Thyroid gland (tissue), 4 donors: ENCODE data around the gene NUBPL. TPM values are rescaled to one million over a fixed set of nuclear protein-coding genes. Genes with fewer than 3 reads are reported as not detected.
"Not testable (repeated sequence)": the region's sequence is repeated elsewhere in the genome, so short reads cannot be mapped to it uniquely, and the experiment has no call there.

ENCODE experiments used
- DNase-seq, 2 donors: peaks; one replicate each; pipeline ENCODE4 v3.0.0-alpha.2; 2019
- H3K27ac ChIP-seq, 3 donors: fragments of 200-600 bp; sonication (generic); 1 replicate in 2 of 3; 2 replicates in 1 of 3; pipeline ENCODE4 v1.5.1; 2016 to 2019; ENCODE audit warnings: mild to moderate bottlenecking in 1 of 3, moderate library complexity in 1 of 3
- H3K27me3 ChIP-seq: fragments of 200-600 bp; sonication (generic); one replicate; pipeline ENCODE4 v1.5.1; 2019
- H3K36me3 ChIP-seq, 2 donors: fragments of 200-600 bp; sonication (generic); one replicate each; pipeline ENCODE4 v1.5.1; 2016 to 2019
- H3K4me1 ChIP-seq, 2 donors: fragments of 200-600 bp; sonication (generic); one replicate each; pipeline ENCODE4 v1.5.1; 2017 to 2019
- H3K4me3 ChIP-seq, 3 donors: fragments of 200-600 bp; sonication (generic); replicated peaks in 1 of 3; 1 replicate in 2 of 3; 2 replicates in 1 of 3; pipeline ENCODE4 v1.5.1; 2016; ENCODE audit warnings: mild to moderate bottlenecking in 1 of 3
- H3K9me3 ChIP-seq: fragments of 200-600 bp; sonication (generic); one replicate; pipeline ENCODE4 v1.5.1; 2017
- CTCF ChIP-seq, 6 experiments: fragments of 200-600 bp in 3 of 6; fragments of 450-650 bp in 3 of 6; sonication (generic) in 3 of 6; IDR thresholded peaks; one replicate each; pipeline ENCODE4 v1.5.1; 2016 to 2019; ENCODE audit warnings: antibody characterized with exemption in 6 of 6, mild to moderate bottlenecking in 2 of 6, inconsistent platforms in 1 of 6, moderate library complexity in 1 of 6
- POLR2A ChIP-seq, 2 donors: fragments of 450-650 bp; IDR thresholded peaks; one replicate each; pipeline ENCODE4 v1.6.1; 2017; ENCODE audit warnings: antibody characterized with exemption in 2 of 2, mild to moderate bottlenecking in 2 of 2, moderate library complexity in 1 of 2
- WGBS, 2 donors: methylation state at CpG; one replicate each; pipeline ENCODE4 v1.1.5; 2017; 5-methylcytosine and 5-hydroxymethylcytosine counted together
- intact Hi-C: fragments of 100-400 bp; cut with DNase I; formaldehyde crosslinking; loops from one replicate; pipeline ENCODE4 v1.15.1; 2023
- total RNA-seq, 4 donors: library from RNA; depleted of rRNA; stranded (reverse); fragments of >200 nt; gene quantifications; one replicate each; pipeline ENCODE4 v1.2.3, GENCODE V29; 2016

The NUBPL gene
- total RNA-seq, 4 donors from 2014 or later, result 12.0 to 27.1 (median 14.2) TPM

- H3K27ac ChIP-seq, result no peak overlapping the region
- intact Hi-C loops, result no loop called here
- no peaks in the 10 kb centered on the region for H3K4me1 ChIP-seq
- no peaks in the 10 kb centered on the region for H3K36me3 ChIP-seq
- no peak overlapping the region for H3K4me3 ChIP-seq
- no peak for DNase-seq
- H3K27me3 ChIP-seq, result no peaks in the 10 kb centered on the region
- 90 to 98% methylated on average over 6 of the region's 6 CpGs for WGBS, 2 donors
- TF ChIP-seq CTCF (IDR thresholded peaks at IDR 0.05) (no peak), POLR2A (IDR thresholded peaks at IDR 0.05) (no peak)
- no peaks in the 10 kb centered on the region for H3K9me3 ChIP-seq
These were observed 184.5 kb downstream of the NUBPL start for GRCh38 chr14:31745741-31746140.

GRCh38 chr14:31746326-31746725, 185.1 kb downstream of the NUBPL start:
- no peak for TF ChIP-seq CTCF (IDR thresholded peaks at IDR 0.05)
- DNase-seq, result no peak
- no peaks in the 10 kb centered on the region for H3K4me1 ChIP-seq
- 96 to 98% methylated on average over 2 of the region's 2 CpGs for WGBS, 2 donors
- intact Hi-C loops, result no loop called here
- H3K9me3 ChIP-seq, result no peaks in the 10 kb centered on the region
- no peak overlapping the region for H3K27ac ChIP-seq
- no peaks in the 10 kb centered on the region for H3K36me3 ChIP-seq
- H3K27me3 ChIP-seq, result no peaks in the 10 kb centered on the region
- H3K4me3 ChIP-seq, result no peak overlapping the region

- Histone ChIP-seq H3K9me3 (no peaks in the 10 kb centered on the region), H3K36me3 (no peaks in the 10 kb centered on the region), H3K4me1 (no peaks in the 10 kb centered on the region), H3K27me3 (no peaks in the 10 kb centered on the region), H3K4me3 (no peak overlapping the region), H3K27ac (no peak overlapping the region)
- WGBS, 2 donors, result 97 to 99% methylated on average over 3 of the region's 3 CpGs
- no peak for TF ChIP-seq POLR2A (IDR thresholded peaks at IDR 0.05)
- intact Hi-C loops, result no loop called here
- DNase-seq, result no peak
These were observed 188.1 kb downstream of the NUBPL start for GRCh38 chr14:31749275-31749674.

GRCh38 chr14:31751047-31751446, 189.8 kb downstream of the NUBPL start:
- H3K4me3 ChIP-seq, result not testable (repeated sequence)

GRCh38 chr14:31752867-31753661, 191.9 kb downstream of the NUBPL start:
- no peak for DNase-seq
- no peak overlapping the region for H3K27ac ChIP-seq
- H3K4me1 ChIP-seq, result no peaks in the 10 kb centered on the region
- no peak overlapping the region for H3K4me3 ChIP-seq
- intact Hi-C loops, result no loop called here
- 81 to 96% methylated on average over 4 of the region's 4 CpGs for WGBS, 2 donors
- H3K36me3 ChIP-seq, result no peaks in the 10 kb centered on the region
- no peaks in the 10 kb centered on the region for H3K27me3 ChIP-seq
- TF ChIP-seq POLR2A (IDR thresholded peaks at IDR 0.05) (no peak), CTCF (IDR thresholded peaks at IDR 0.05) (no peak)
- H3K9me3 ChIP-seq, result no peaks in the 10 kb centered on the region

More at GRCh38 chr14:31751047-31751446, 189.8 kb downstream of the NUBPL start:
- intact Hi-C loops, H3K27ac ChIP-seq, H3K4me1 ChIP-seq, H3K9me3 ChIP-seq, H3K27me3 ChIP-seq, DNase-seq, H3K36me3 ChIP-seq: not testable (repeated sequence)
- WGBS, 2 donors, result 97 to 100% methylated on average over 1 of the region's 1 CpG

GRCh38 chr14:31758941-31759340, 197.7 kb downstream of the NUBPL start:
- no peak for DNase-seq
- TF ChIP-seq CTCF (IDR thresholded peaks at IDR 0.05) (no peak), POLR2A (IDR thresholded peaks at IDR 0.05) (no peak)
- intact Hi-C loops, result no loop called here
- Histone ChIP-seq H3K9me3 (no peaks in the 10 kb centered on the region), H3K27me3 (no peaks in the 10 kb centered on the region), H3K27ac (no peak overlapping the region), H3K4me3 (no peak overlapping the region), H3K36me3 (no peaks in the 10 kb centered on the region), H3K4me1 (no peaks in the 10 kb centered on the region)
- WGBS, 2 donors, result 70 to 73% methylated on average over 3 of the region's 3 CpGs
